Stomach smooth muscle (tissue), 2 donors: Measurements from ENCODE around the gene ELAVL2.

Source experiments
- H3K27ac ChIP-seq: one replicate; pipeline ENCODE4 v1.7.0; 2013; ENCODE audit warnings: mild to moderate bottlenecking, low read length, inconsistent platforms
- H3K27me3 ChIP-seq, 2 donors: one replicate each; pipeline ENCODE4 v1.7.0; 2013; ENCODE audit warnings: low read length in 2 of 2; ENCODE audit not compliant: insufficient read depth in 2 of 2, control insufficient read depth in 1 of 2
- H3K36me3 ChIP-seq, 2 donors: one replicate each; pipeline ENCODE4 v1.7.0; 2013; ENCODE audit warnings: low read length in 2 of 2; ENCODE audit not compliant: control insufficient read depth in 2 of 2, insufficient read depth in 2 of 2
- H3K4me1 ChIP-seq: one replicate; pipeline ENCODE4 v1.7.0; 2013; ENCODE audit warnings: low read length; ENCODE audit not compliant: control insufficient read depth, insufficient read depth
- H3K4me3 ChIP-seq, 2 donors: one replicate each; pipeline ENCODE4 v1.7.0; 2013; ENCODE audit warnings: low read length in 2 of 2
- H3K9ac ChIP-seq, 2 donors: one replicate each; pipeline ENCODE4 v1.7.0; 2013; ENCODE audit warnings: low read length in 2 of 2, mild to moderate bottlenecking in 1 of 2
- H3K9me3 ChIP-seq, 2 donors: one replicate each; pipeline ENCODE4 v1.7.0; 2013; ENCODE audit warnings: low read length in 2 of 2; ENCODE audit not compliant: control insufficient read depth in 2 of 2
- donor health status: healthy.
- donor health status: Pancreatic carcinoma.

ELAVL2 gene

GRCh38 chr9:23663536-23663935, 162.5 kb downstream of the ELAVL2 start:
- H3K27ac ChIP-seq: no peak overlapping the region
- H3K4me1 ChIP-seq: peaks cover 4% of the 10 kb centered on the region
- no peaks in the 10 kb centered on the region for H3K27me3 ChIP-seq
- H3K4me3 ChIP-seq: no peak overlapping the region
- no peak overlapping the region for H3K9ac ChIP-seq
- no peaks in the 10 kb centered on the region for H3K36me3 ChIP-seq
- no peaks in the 10 kb centered on the region for H3K9me3 ChIP-seq

GRCh38 chr9:23663125-23663524, 162.9 kb downstream of the ELAVL2 start:
- Histone ChIP-seq H3K36me3 (no peaks in the 10 kb centered on the region), H3K27ac (no peak overlapping the region), H3K9ac (no peak overlapping the region), H3K4me1 (peaks cover 4% of the 10 kb centered on the region), H3K9me3 (no peaks in the 10 kb centered on the region), H3K4me3 (no peak overlapping the region), H3K27me3 (no peaks in the 10 kb centered on the region)

- Histone ChIP-seq H3K27ac (no peak overlapping the region), H3K9ac (no peak overlapping the region), H3K27me3 (no peaks in the 10 kb centered on the region), H3K4me3 (no peak overlapping the region), H3K4me1 (peaks cover 4% of the 10 kb centered on the region), H3K9me3 (no peaks in the 10 kb centered on the region), H3K36me3 (no peaks in the 10 kb centered on the region)
Observed at GRCh38 chr9:23662320-23662719, 163.7 kb downstream of the ELAVL2 start.

- H3K36me3 ChIP-seq: no peaks in the 10 kb centered on the region
- H3K4me1 ChIP-seq: peaks cover 4% of the 10 kb centered on the region
- H3K4me3 ChIP-seq: no peak overlapping the region
- H3K9me3 ChIP-seq: no peaks in the 10 kb centered on the region
- no peak overlapping the region for H3K27ac ChIP-seq
- H3K9ac ChIP-seq: no peak overlapping the region
- no peaks in the 10 kb centered on the region for H3K27me3 ChIP-seq
Observed at GRCh38 chr9:23659346-23660006, 166.6 kb downstream of the ELAVL2 start.

- Histone ChIP-seq H3K4me1 (peaks cover 4% of the 10 kb centered on the region), H3K36me3 (no peaks in the 10 kb centered on the region), H3K9ac (no peak overlapping the region), H3K27ac (no peak overlapping the region), H3K4me3 (peak overlapping the region in 1 of 2 donors; percentile 4), H3K9me3 (no peaks in the 10 kb centered on the region), H3K27me3 (no peaks in the 10 kb centered on the region)
Observed at GRCh38 chr9:23658376-23659258, 167.4 kb downstream of the ELAVL2 start.

GRCh38 chr9:23651051-23651450, 175.0 kb downstream of the ELAVL2 start:
- H3K4me1 ChIP-seq: no peaks in the 10 kb centered on the region
- no peaks in the 10 kb centered on the region for H3K9me3 ChIP-seq
- no peaks in the 10 kb centered on the region for H3K27me3 ChIP-seq
- H3K36me3 ChIP-seq: no peaks in the 10 kb centered on the region
- H3K4me3 ChIP-seq: no peak overlapping the region
- no peak overlapping the region for H3K9ac ChIP-seq
- no peak overlapping the region for H3K27ac ChIP-seq

- Histone ChIP-seq H3K36me3 (no peaks in the 10 kb centered on the region), H3K27me3 (no peaks in the 10 kb centered on the region), H3K27ac (no peak overlapping the region), H3K9ac (no peak overlapping the region), H3K4me1 (no peaks in the 10 kb centered on the region), H3K9me3 (no peaks in the 10 kb centered on the region), H3K4me3 (no peak overlapping the region)
Observed at GRCh38 chr9:23648651-23649050, 177.4 kb downstream of the ELAVL2 start.

- H3K4me1 ChIP-seq: no peaks in the 10 kb centered on the region
- no peaks in the 10 kb centered on the region for H3K36me3 ChIP-seq
- no peak overlapping the region for H3K9ac ChIP-seq
- H3K9me3 ChIP-seq: no peaks in the 10 kb centered on the region
- no peaks in the 10 kb centered on the region for H3K27me3 ChIP-seq
- H3K27ac ChIP-seq: no peak overlapping the region
- H3K4me3 ChIP-seq: no peak overlapping the region
Observed at GRCh38 chr9:23644896-23645295, 181.1 kb downstream of the ELAVL2 start.

DNA sequence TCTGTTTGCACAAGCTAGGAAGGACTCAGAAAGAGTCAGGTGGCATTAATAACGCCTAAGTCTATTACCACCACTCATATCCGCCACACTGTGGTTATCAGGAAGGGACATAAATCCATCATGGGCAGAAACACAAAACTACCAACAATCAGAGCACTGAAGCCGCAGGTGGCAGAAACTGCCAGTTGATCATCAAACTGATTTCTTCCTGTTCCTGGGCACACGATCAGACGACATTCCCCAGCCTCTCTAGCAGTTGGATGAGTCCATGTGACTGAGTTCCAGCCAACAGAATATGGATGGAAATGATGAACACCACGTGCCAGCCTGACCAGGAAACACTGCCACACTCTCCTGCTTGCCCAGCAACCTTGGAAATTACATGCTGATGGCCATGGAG, 181.7 kb downstream of the ELAVL2 start:
- Histone ChIP-seq H3K9ac (no peak overlapping the region), H3K4me3 (no peak overlapping the region), H3K9me3 (no peaks in the 10 kb centered on the region), H3K4me1 (no peaks in the 10 kb centered on the region), H3K27me3 (no peaks in the 10 kb centered on the region), H3K27ac (no peak overlapping the region), H3K36me3 (no peaks in the 10 kb centered on the region)

DNA sequence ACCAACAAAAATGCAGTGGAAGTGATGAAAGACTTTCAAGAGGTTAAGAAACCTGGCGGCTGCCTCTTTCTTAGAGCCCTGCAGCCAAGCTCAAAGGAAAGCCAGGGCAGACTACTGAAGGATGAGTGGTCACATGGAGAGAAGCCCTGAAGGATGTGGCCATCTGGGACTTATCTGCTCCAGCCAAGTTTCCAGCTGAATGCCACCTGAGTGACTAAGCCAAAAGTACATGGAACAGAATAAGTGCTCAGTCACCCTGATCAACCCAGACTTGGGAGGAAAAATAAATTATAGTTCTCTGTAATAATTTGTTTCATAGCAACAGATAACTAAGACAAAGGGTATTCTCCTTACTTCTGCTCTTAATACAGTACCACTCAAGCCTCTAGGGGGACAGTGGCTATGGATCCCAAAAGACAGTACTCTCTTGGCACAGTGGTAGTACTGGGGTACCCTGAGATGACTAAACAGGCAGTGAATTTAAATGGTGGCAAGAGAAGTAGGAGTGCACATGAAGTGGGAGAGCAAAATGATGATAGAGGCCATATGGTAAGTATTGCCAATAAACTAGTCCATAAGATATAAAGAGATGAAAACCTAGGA, 182.3 kb downstream of the ELAVL2 start:
- H3K36me3 ChIP-seq: no peaks in the 10 kb centered on the region
- H3K27ac ChIP-seq: no peak overlapping the region

More for the DNA sequence above, 182.3 kb downstream of the ELAVL2 start:
- H3K4me3 ChIP-seq: no peak overlapping the region
- no peaks in the 10 kb centered on the region for H3K27me3 ChIP-seq
- no peak overlapping the region for H3K9ac ChIP-seq
- no peaks in the 10 kb centered on the region for H3K4me1 ChIP-seq
- no peaks in the 10 kb centered on the region for H3K9me3 ChIP-seq
